ENCODE measurements around the gene PPIL6.

The PPIL6 gene

GRCh38 chr6:109449064-109449794, 8.8 kb upstream of the PPIL6 start:
- DNase-seq, result no peak

GRCh38 chr6:109448615-109449014, 8.2 kb upstream of the PPIL6 start:
- DNase-seq, result no peak

- no peak for DNase-seq
Observed at GRCh38 chr6:109447878-109448555, 7.6 kb upstream of the PPIL6 start.

GRCh38 chr6:109447087-109447486, 6.7 kb upstream of the PPIL6 start:
- no peak for DNase-seq

GRCh38 chr6:109446541-109446940, 6.1 kb upstream of the PPIL6 start:
- DNase-seq, result no peak

- DNase-seq, result no peak
Observed at GRCh38 chr6:109446072-109446471, 5.6 kb upstream of the PPIL6 start.

- no peak for DNase-seq
Observed at GRCh38 chr6:109445382-109445781, 5.0 kb upstream of the PPIL6 start.

GRCh38 chr6:109443425-109443950, 3.1 kb upstream of the PPIL6 start:
- no peak for DNase-seq

GRCh38 chr6:109442393-109442924, 2.0 kb upstream of the PPIL6 start:
- no peak for DNase-seq

GRCh38 chr6:109441069-109441816, 815 bp upstream of the PPIL6 start:
- peak; percentile 19 for DNase-seq

- DNase-seq, result no peak
Observed at GRCh38 chr6:109436041-109436440, 4.4 kb downstream of the PPIL6 start.

GRCh38 chr6:109434456-109434855, 6.0 kb downstream of the PPIL6 start:
- no peak for DNase-seq

GRCh38 chr6:109429496-109429895, 10.9 kb downstream of the PPIL6 start:
- no peak for DNase-seq

- no peak for DNase-seq
Observed at GRCh38 chr6:109428889-109429477, 11.4 kb downstream of the PPIL6 start.

GRCh38 chr6:109424946-109425345, 15.5 kb downstream of the PPIL6 start:
- no peak for DNase-seq

GRCh38 chr6:109421184-109421583, 19.2 kb downstream of the PPIL6 start:
- DNase-seq, result no peak

- DNase-seq, result no peak
Observed at GRCh38 chr6:109420751-109421150, 19.7 kb downstream of the PPIL6 start.

- DNase-seq, result no peak
Observed at GRCh38 chr6:109417646-109418045, 22.8 kb downstream of the PPIL6 start.

GRCh38 chr6:109411034-109411433, 29.4 kb downstream of the PPIL6 start:
- no peak for DNase-seq

- no peak for DNase-seq
Observed at GRCh38 chr6:109406196-109406595, 34.2 kb downstream of the PPIL6 start.

GRCh38 chr6:109397020-109397419, 43.4 kb downstream of the PPIL6 start:
- DNase-seq, result no peak

- DNase-seq, result no peak
Observed at GRCh38 chr6:109396046-109396718, 44.2 kb downstream of the PPIL6 start.
